OCI-LY7 (cell line): Measurements from ENCODE around the gene MAP2K5. TPM values are rescaled to one million over a fixed set of nuclear protein-coding genes. Genes with fewer than 3 reads are reported as not detected.

Experiments
- BruUV-seq: library from RNA; stranded (reverse); fragments of 400-500 nt; replicated peaks from 2 replicates; lab custom pipeline; 2021; lab: Mats Ljungman, UMichigan
- CTCF ChIA-PET: fragments of 300-600 bp; sonication (Branson Sonifier 250); formaldehyde crosslinking; loops from one replicate; lab custom pipeline; 2022; ENCODE audit warnings: antibody characterized with exemption; ENCODE audit not compliant: unreplicated experiment; lab: Charles Lee
- POLR2A ChIA-PET: fragments of 300-600 bp; sonication (Branson Sonifier 250); formaldehyde crosslinking; loops from one replicate; lab custom pipeline; 2022; ENCODE audit warnings: antibody characterized with exemption; lab: Charles Lee
- DNase-seq: peaks from one replicate; pipeline ENCODE4 v3.0.0-alpha.2; 2015; ENCODE audit warnings: low spot score
- H2AFZ ChIP-seq: fragments of 200-600 bp; sonication (generic), shearing (Covaris generic); 2 replicates; pipeline ENCODE4 v1.6.1; 2014; ENCODE audit warnings: mild to moderate bottlenecking, antibody characterized with exemption, low read length, moderate library complexity
- H3K27ac ChIP-seq: fragments of 200-600 bp; sonication (generic); 2 replicates; pipeline ENCODE4 v1.5.1; 2014; ENCODE audit warnings: mixed run types, low read depth, mild to moderate bottlenecking, moderate library complexity, low read length, inconsistent platforms; ENCODE audit not compliant: poor library complexity, severe bottlenecking
- H3K36me3 ChIP-seq: fragments of 200-600 bp; sonication (generic); 2 replicates; pipeline ENCODE4 v1.6.1; 2014; ENCODE audit warnings: mild to moderate bottlenecking, antibody characterized with exemption, low read length, moderate library complexity, mixed read lengths; ENCODE audit not compliant: insufficient read depth
- H3K4me1 ChIP-seq: fragments of 200-600 bp; sonication (generic); 2 replicates; pipeline ENCODE4 v1.5.1; 2014; ENCODE audit warnings: mild to moderate bottlenecking, low read length; ENCODE audit not compliant: insufficient read depth, poor library complexity, severe bottlenecking
- H3K4me2 ChIP-seq: fragments of 200-600 bp; sonication (generic); 2 replicates; pipeline ENCODE4 v1.6.1; 2014; ENCODE audit warnings: mild to moderate bottlenecking, low read length
- H3K4me3 ChIP-seq: fragments of 200-600 bp; sonication (generic); 2 replicates; pipeline ENCODE4 v1.5.1; 2014; ENCODE audit warnings: mild to moderate bottlenecking, low read depth, low read length; ENCODE audit not compliant: poor library complexity, severe bottlenecking
- H3K79me2 ChIP-seq: fragments of 200-600 bp; sonication (generic); 2 replicates; pipeline ENCODE4 v1.6.1; 2016; ENCODE audit warnings: low read depth, mild to moderate bottlenecking, low read length, moderate library complexity, mixed read lengths; ENCODE audit not compliant: insufficient read depth
- H3K9me2 ChIP-seq: fragments of 200-600 bp; sonication (generic); 2 replicates; pipeline ENCODE4 v1.6.1; 2016; ENCODE audit warnings: mild to moderate bottlenecking, low read length, mixed read lengths; ENCODE audit not compliant: insufficient read depth
- H3K9me3 ChIP-seq: fragments of 200-600 bp; sonication (generic); 2 replicates; pipeline ENCODE4 v1.6.1; 2014; ENCODE audit warnings: mild to moderate bottlenecking, mixed run types, low read length, mixed read lengths
- H4K20me1 ChIP-seq: fragments of 200-600 bp; sonication (generic); 2 replicates; pipeline ENCODE4 v1.6.1; 2014; ENCODE audit warnings: mild to moderate bottlenecking, antibody characterized with exemption, low read length, moderate library complexity, mixed read lengths; ENCODE audit not compliant: insufficient read depth
- EZH2phosphoT487 ChIP-seq: fragments of 200-600 bp; sonication (generic); IDR thresholded peaks from 2 replicates; pipeline ENCODE4 v1.6.1; 2018; ENCODE audit warnings: low read depth, borderline replicate concordance, mild to moderate bottlenecking, mixed run types, antibody characterized with exemption, low read length, moderate library complexity, mixed read lengths
- intact Hi-C: fragments of 100-400 bp; cut with micrococcal nuclease; formaldehyde crosslinking; loops from one replicate; pipeline ENCODE4 v1.10.0; 2022; ENCODE audit not compliant: unreplicated experiment
- total RNA-seq, 2 experiments: library from RNA; depleted of rRNA in 1 of 2; stranded (reverse); fragments of >200 nt in 1 of 2; shearing (Covaris generic) in 1 of 2; gene quantifications; 2 replicates each; pipeline ENCODE4 v1.2.3, GENCODE V29; 2014 to 2022
- TF ChIP-seq, protein P1 (sequence below): fragments of 200-600 bp; sonication (generic); conservative IDR thresholded peaks from 2 replicates; pipeline ENCODE4 v1.5.1; 2014; ENCODE audit warnings: mild to moderate bottlenecking, antibody characterized with exemption, low read length, moderate library complexity, mixed read lengths

Gene MAP2K5
- total RNA-seq, 2 experiments from 2014 or later = 10.2 to 35.0 TPM

DNA sequence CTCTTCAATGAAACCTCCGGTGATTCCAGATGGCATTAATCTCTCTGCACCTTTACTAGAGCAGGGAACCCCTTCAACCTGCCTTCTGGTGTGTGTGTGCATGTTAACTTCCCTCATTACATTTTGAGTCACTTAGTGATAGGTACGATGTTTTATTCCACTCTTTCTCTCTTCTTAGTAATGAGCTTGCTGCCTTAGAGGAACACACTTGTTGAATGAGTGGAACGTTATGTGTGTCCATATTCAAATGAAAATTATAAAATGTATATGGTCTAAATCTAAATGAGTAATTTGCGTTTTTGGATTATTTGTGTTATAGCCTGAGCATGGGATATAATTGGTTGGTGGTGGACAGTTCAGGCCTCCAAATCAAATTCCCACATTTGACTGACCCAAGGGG lies 12.1 kb downstream of the MAP2K5 start:
- TF ChIP-seq, protein P1, sequence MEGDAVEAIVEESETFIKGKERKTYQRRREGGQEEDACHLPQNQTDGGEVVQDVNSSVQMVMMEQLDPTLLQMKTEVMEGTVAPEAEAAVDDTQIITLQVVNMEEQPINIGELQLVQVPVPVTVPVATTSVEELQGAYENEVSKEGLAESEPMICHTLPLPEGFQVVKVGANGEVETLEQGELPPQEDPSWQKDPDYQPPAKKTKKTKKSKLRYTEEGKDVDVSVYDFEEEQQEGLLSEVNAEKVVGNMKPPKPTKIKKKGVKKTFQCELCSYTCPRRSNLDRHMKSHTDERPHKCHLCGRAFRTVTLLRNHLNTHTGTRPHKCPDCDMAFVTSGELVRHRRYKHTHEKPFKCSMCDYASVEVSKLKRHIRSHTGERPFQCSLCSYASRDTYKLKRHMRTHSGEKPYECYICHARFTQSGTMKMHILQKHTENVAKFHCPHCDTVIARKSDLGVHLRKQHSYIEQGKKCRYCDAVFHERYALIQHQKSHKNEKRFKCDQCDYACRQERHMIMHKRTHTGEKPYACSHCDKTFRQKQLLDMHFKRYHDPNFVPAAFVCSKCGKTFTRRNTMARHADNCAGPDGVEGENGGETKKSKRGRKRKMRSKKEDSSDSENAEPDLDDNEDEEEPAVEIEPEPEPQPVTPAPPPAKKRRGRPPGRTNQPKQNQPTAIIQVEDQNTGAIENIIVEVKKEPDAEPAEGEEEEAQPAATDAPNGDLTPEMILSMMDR = no peak
- no peak for TF ChIP-seq EZH2phosphoT487
- intact Hi-C loops = no loop called here
- ChIA-PET POLR2A (interaction anchor here (1.2 kb wide), 1 partner anchor 208 kb away, joined by 5 read pairs; no protein-coding TSS in a partner anchor), CTCF (no interaction called here)
- Histone ChIP-seq H3K27ac (no peak overlapping the region), H3K9me2 (no peaks in the 10 kb centered on the region), H3K4me3 (no peak overlapping the region), H3K9me3 (peaks cover 16% of the 10 kb centered on the region), H3K4me1 (peaks cover 12% of the 10 kb centered on the region), H3K36me3 (peaks cover 82% of the 10 kb centered on the region), H2AFZ (no peak overlapping the region), H4K20me1 (no peaks in the 10 kb centered on the region; the same call in 1 of the 2 replicates), H3K79me2 (peaks cover 4% of the 10 kb centered on the region; the same call in 1 of the 2 replicates), H3K4me2 (no peak overlapping the region)
- no TSS peak for BruUV-seq
- no peak for DNase-seq

DNA sequence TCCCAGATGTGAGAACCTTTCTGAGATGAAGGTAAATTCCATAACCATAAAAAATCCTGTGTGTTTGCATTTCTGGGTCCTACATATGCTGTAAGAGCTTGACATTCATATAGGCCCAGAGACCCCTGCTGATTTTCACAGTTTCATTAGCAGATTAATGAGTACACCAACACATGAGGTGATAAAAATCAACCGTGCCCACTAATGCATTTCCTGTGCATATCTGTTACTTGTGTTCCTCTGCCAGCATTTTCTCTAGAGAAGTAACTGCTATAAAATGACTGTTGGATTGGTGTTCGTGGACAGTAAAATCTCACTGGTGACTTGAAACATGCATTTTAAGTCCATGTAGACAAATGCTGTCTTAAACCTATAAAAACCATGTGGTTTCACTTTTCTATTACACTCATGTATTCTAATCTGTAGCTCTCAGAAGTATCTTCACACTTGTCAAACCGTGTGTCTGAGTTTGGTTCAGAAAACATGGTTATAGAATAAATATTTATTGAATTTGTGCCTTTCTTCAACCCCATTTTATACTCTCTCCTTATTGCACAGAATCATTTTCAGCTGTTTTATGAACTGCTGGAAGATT lies 14.6 kb downstream of the MAP2K5 start:
- intact Hi-C loops = no loop called here
- no peak overlapping the region for H3K4me3 ChIP-seq
- BruUV-seq = no TSS peak
- H3K79me2 ChIP-seq = no peaks in the 10 kb centered on the region; the same call in 1 of the 2 replicates
- peaks cover 22% of the 10 kb centered on the region for H3K4me1 ChIP-seq
- no peak overlapping the region for H3K27ac ChIP-seq
- POLR2A ChIA-PET = interaction anchor here (1.7 kb wide), 1 partner anchor 8 kb away, joined by 9 read pairs; no protein-coding TSS in a partner anchor
- peaks cover 73% of the 10 kb centered on the region for H3K36me3 ChIP-seq
- H4K20me1 ChIP-seq = no peaks in the 10 kb centered on the region
- H3K4me2 ChIP-seq = peak overlapping the region; percentile 21; the same call in 1 of the 2 replicates
- no peak for TF ChIP-seq EZH2phosphoT487
- TF ChIP-seq, protein P1 = no peak
- CTCF ChIA-PET = no interaction called here
- H2AFZ ChIP-seq = no peak overlapping the region
- H3K9me2 ChIP-seq = no peaks in the 10 kb centered on the region
- no peak for DNase-seq
- H3K9me3 ChIP-seq = peaks cover 16% of the 10 kb centered on the region

DNA sequence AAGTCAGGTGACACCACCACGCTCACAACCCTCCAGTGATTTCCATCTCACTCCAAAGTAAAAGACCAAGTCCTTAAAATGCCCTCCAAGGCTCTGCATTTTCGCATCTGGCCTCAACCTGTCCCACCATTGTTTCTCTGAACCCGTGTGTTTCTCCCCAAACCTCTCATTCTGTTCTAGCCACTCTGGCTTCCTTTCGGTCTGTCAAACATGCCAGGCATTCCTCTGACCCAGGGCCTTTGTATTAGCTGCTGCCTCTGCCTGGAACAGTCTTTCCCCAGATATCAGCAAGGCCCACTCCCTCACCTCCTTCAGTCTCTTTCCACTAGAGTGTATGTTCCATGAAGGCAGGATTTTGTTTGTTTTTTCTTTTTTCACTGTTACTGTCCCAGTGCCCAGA lies 16.0 kb downstream of the MAP2K5 start:
- H4K20me1 ChIP-seq = no peaks in the 10 kb centered on the region
- ChIA-PET POLR2A (interaction anchor here (0.5 to 0.9 kb wide), 2 partner anchors 223 to 637 kb away, joined by 3 read pairs; no protein-coding TSS in a partner anchor), CTCF (no interaction called here)
- H3K4me2 ChIP-seq = no peak overlapping the region
- H2AFZ ChIP-seq = no peak overlapping the region
- no peak overlapping the region for H3K4me3 ChIP-seq
- H3K36me3 ChIP-seq = peaks cover 64% of the 10 kb centered on the region
- peaks cover 1% of the 10 kb centered on the region; the same call in 1 of the 2 replicates for H3K79me2 ChIP-seq
- no peak overlapping the region for H3K27ac ChIP-seq
- no peaks in the 10 kb centered on the region for H3K9me2 ChIP-seq
- peaks cover 16% of the 10 kb centered on the region for H3K9me3 ChIP-seq
- no TSS peak for BruUV-seq
- peaks cover 36% of the 10 kb centered on the region for H3K4me1 ChIP-seq
- intact Hi-C loops = no loop called here
- TF ChIP-seq, protein P1 = no peak
- TF ChIP-seq EZH2phosphoT487 = no peak
- no peak for DNase-seq
